ENCODE results near the gene SETD7.
A peak's percentile ranks its signal among the peaks of the same experiment; 100 is the strongest.

The SETD7 gene

GRCh38 chr4:139523076-139523475 is 32.9 kb downstream of the SETD7 start:
- no peak for DNase-seq
- in situ Hi-C loops (cut with MboI; ENCODE audit: low pct_unique_long_range_greater_than_20kb, low sequenced_read_pairs), result no loop called here

DNA sequence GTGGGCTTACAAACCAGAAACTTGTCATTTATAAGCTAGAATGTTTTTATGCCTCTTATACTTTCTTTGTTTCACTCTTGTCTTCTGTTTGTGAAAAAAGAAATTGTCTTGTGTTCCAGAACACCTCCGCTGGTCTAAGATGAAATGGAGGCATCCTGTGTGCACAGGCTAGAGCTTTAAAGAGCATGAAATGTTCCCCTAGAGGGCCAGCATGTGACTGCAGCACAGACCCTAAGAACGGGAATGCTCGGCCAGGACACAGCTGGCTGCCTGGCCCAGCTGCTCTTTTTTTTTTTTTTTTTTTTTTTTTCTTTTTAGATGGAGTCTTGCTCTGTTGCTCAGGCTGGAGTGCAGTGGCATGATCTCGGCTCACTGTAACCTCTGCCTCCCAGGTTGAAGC is 33.6 kb downstream of the SETD7 start:
- in situ Hi-C loops (cut with MboI; ENCODE audit: low pct_unique_long_range_greater_than_20kb, low sequenced_read_pairs), result no loop called here
- no peak for DNase-seq

DNA sequence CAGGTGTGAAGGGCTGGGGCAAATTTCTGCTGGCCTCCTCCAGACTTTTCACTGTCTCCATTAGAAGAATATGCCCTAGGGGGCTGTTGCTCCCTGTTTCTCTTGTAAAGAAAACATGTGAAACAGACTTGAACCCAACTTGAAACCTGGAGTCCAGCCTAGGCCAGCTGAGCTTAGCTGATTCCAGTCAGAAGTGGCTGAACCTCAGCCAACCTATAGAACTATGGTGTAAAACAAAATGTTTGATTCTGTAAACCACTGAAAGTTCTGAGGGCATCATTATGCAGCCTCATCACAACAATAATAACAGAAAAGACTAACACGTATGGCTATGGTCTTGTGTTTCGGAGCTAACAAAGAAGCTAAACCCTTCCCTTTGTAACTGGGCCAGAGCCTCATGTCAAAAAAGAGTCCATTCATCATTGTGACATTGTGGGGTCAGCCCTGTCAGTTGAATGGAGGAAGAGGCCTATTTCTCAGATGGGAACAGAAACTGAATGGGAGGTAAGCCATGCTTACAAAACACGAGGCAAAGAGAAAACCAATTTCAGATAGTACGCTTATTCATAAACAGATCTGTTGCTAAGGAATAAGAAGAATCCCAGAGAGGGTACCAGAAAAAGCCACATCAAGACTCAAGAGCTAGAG is 34.1 kb downstream of the SETD7 start:
- no peak for DNase-seq
- in situ Hi-C loops (cut with MboI; ENCODE audit: low pct_unique_long_range_greater_than_20kb, low sequenced_read_pairs), result no loop called here

DNA sequence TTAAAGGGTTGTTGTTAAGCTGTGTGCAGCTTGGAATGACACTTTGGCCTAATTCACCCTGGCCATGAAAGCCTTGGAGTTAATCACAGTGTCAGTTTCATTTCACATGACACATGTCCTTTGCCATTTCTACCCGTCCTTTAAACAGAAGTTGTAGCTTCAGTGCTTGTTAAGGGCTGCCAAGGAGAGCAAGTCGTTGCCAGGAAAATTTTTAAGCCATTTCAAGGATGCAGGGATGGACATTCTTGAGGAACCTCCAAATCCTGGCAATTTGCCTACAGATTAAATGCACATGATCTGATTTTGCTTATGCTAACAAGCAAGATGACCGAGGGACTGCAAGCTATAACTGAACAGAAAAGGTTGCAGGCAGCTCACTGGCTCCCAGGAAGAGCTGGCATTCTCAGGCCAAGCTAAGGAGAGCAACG is 40.5 kb downstream of the SETD7 start:
- in situ Hi-C loops (cut with MboI; ENCODE audit: low pct_unique_long_range_greater_than_20kb, low sequenced_read_pairs), result no loop called here
- DNase-seq, result no peak

GRCh38 chr4:139514382-139515059 is 41.5 kb downstream of the SETD7 start:
- DNase-seq, result no peak
- in situ Hi-C loops (cut with MboI; ENCODE audit: low pct_unique_long_range_greater_than_20kb, low sequenced_read_pairs), result no loop called here

DNA sequence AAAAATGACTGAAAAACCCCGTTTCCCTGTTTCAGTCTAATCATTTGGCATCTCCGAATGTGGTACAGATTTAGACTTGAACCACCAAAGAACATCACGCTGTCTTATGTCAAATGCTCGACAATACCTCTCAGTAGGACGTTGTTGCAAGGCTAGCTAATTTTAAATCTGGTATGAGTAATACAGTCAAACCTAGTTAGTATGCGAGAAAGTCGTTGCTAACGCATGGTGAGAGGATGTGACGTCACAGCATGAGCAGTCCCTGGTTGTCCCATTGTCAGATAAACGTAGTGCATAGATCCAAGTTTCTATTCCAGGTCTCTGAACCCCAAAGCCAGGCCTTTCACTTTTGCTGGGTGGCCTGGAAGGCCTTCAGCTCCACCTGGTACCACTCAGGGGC is 44.7 kb downstream of the SETD7 start:
- in situ Hi-C loops (cut with MboI; ENCODE audit: low pct_unique_long_range_greater_than_20kb, low sequenced_read_pairs), result no loop called here
- DNase-seq, result no peak

GRCh38 chr4:139509727-139510410 is 46.1 kb downstream of the SETD7 start:
- in situ Hi-C loops (cut with MboI; ENCODE audit: low pct_unique_long_range_greater_than_20kb, low sequenced_read_pairs), result no loop called here
- peak; percentile 42 for DNase-seq

DNA sequence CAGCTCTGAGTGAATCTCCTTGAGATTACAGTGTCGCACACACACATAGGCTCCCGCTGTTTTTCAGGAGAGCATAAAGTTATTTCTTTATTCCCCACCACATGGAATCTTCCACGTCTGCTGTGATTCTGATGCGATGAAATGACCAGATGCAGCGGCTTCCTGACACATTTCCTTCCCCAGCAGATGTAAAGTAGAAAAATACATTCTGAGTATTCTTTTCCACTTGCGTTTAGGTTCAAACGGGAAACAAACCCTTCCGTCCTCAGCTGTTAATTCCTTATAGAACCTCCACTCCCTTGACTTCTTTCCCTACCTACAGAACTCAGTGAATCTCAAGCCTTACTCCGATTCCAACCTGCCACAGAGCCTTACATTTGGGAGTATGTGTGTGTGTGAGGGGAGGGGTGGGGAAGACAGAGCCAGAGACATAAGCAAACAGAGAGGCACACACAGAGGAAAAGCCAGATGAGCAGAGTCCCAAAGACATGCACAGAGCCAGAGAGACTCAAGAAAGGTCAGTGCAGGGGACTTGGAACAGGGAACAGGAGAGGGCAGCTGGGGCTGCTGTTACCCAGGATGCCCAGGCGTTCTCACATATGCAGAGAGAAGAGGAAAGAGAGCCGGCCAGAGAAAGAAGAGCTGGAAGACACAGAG is 47.3 kb downstream of the SETD7 start:
- DNase-seq, result no peak
- in situ Hi-C loops (cut with MboI; ENCODE audit: low pct_unique_long_range_greater_than_20kb, low sequenced_read_pairs), result no loop called here

DNA sequence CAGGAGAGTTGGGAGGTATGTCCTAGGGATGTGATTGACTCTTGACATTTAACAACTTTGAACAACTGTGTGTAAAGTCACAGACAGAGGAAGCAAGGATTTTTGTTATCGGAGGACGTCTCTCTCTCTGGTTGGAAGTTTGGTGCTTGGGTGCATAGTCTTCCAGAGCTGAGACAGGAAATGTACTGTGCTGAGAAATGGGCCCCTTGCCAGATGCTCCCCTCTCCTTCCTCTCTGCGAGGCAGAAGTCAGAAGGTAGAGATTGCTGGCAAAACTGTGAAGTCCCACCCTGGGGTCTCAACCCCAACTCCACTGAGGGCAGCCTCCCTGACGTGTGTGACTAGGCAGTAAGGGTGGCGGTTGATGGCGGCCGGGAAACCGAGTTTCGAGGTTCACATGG is 49.2 kb downstream of the SETD7 start:
- in situ Hi-C loops (cut with MboI; ENCODE audit: low pct_unique_long_range_greater_than_20kb, low sequenced_read_pairs), result no loop called here
- no peak for DNase-seq

- in situ Hi-C loops (cut with MboI; ENCODE audit: low pct_unique_long_range_greater_than_20kb, low sequenced_read_pairs), result no loop called here
- DNase-seq, result no peak
Measured at GRCh38 chr4:139503622-139504166, 52.3 kb downstream of the SETD7 start.

DNA sequence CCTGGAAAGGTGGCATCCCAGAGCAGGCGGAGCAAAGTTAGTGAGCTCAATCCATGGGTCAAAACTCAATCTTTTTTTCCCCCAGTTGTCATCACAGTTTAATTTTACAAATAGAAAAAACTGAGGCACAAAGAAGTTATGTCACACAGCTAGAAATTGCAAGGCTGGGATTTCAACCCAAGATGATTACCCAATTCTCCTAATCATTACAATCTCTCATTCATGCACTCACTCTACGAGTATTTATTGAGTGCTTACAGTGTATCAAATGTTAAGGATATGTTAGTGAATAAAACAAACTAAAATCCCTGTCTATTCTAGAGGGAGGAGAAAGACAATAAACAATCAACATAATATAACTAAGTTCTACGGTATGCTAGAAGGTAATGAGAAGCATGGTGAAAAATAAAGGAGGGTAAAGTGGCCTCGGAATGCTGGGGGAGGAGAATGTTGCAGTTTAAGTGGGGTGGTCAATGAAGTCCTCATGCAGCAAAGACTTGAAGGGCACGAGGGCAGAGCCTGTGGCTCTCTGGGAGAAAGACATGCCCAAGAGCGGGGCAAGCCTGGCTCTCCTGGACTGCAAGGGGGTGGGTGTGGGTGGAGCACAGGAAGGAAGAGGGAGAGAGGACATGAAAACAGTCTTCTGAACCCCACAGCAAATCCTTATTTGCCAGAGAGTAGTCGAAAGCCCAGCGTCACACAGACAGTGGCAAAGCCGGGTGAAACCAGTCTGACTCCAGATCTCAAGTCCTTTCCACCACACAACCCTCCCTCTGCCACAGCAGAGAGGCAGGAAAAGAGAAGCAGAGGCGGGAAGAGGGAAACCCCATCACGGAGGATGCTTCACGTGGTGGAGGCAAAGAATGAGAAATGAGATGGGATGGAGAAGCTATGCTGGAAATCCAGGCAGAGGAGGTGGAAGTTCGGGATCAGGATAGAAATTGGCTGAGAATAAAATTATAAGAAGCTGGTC is 53.8 kb downstream of the SETD7 start:
- in situ Hi-C loops (cut with MboI; ENCODE audit: low pct_unique_long_range_greater_than_20kb, low sequenced_read_pairs), result no loop called here
- no peak for DNase-seq

GRCh38 chr4:139501527-139501926 is 54.5 kb downstream of the SETD7 start:
- DNase-seq, result no peak
- in situ Hi-C loops (cut with MboI; ENCODE audit: low pct_unique_long_range_greater_than_20kb, low sequenced_read_pairs), result no loop called here

DNA sequence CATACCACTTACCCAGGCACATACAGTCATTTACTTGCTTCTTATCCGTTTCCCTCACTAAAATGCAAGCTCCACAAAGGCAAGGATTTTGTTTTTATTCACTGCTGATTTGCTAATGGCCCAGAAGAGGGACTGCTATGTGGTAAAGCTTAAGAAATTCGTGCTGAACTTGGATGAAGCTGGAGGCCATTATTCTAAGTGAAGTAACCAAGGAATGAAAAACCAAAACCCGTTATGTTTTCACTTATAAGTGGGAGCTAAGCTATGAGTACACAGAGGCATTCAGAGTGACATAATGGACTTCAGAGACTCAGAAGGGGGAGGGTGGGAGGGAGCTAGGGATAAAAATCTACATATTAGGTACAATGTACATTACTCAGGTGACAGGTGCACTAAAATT is 54.9 kb downstream of the SETD7 start:
- in situ Hi-C loops (cut with MboI; ENCODE audit: low pct_unique_long_range_greater_than_20kb, low sequenced_read_pairs), result no loop called here
- DNase-seq, result no peak

- in situ Hi-C loops (cut with MboI; ENCODE audit: low pct_unique_long_range_greater_than_20kb, low sequenced_read_pairs), result no loop called here
- no peak for DNase-seq
Measured at GRCh38 chr4:139499186-139499585, 56.8 kb downstream of the SETD7 start.

DNA sequence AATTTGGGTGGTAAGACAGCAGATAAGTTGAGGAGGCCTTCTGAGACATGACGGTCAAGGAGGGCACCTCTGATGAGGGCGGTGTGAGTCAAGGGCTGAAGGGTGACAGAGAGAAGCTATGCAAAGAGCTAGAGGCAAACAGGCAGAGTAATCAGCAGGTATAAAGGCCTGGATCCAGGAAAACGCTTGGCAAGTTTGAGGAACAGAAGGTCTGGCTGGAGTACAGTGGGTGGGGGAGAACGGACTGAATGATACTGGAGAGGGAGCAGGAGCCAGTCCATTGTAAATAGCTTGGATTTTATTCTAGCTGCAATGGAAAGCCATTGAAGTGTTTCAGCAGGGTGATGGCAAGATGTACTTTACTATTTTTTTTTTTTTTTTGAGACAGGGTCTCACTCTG is 62.8 kb downstream of the SETD7 start:
- no peak for DNase-seq
- in situ Hi-C loops (cut with MboI; ENCODE audit: low pct_unique_long_range_greater_than_20kb, low sequenced_read_pairs), result no loop called here

- no peak for DNase-seq
- in situ Hi-C loops (cut with MboI; ENCODE audit: low pct_unique_long_range_greater_than_20kb, low sequenced_read_pairs), result no loop called here
Measured at GRCh38 chr4:139492429-139492828, 63.6 kb downstream of the SETD7 start.

DNA sequence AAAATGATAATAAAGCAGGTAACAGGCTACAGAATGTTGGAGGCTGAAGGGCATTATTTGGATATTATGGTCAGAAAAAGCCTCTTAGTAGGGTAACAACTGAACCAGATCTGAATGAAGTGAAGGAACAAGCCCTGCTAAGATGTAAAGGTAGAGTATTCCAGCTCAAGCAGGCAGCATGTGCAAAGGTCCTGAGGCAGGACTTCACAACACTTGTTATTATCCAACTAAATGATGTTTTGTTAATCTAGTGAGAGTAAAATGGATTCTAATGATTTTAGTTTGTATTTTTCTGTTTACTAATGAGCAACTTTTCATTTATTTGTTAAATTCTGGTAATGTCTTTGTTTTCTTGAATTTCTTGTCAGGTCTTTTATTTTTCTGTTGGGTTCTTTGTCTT is 66.4 kb downstream of the SETD7 start:
- in situ Hi-C loops (cut with MboI; ENCODE audit: low pct_unique_long_range_greater_than_20kb, low sequenced_read_pairs), result no loop called here
- no peak for DNase-seq

- in situ Hi-C loops (cut with MboI; ENCODE audit: low pct_unique_long_range_greater_than_20kb, low sequenced_read_pairs), result no loop called here
- no peak for DNase-seq
Measured at GRCh38 chr4:139488442-139488841, 67.6 kb downstream of the SETD7 start.
